DMS 273 treated with DMSO at 0.1 percent for 48 hours (cell line): Measurements from ENCODE around the gene PGA5.

Experiments
- DNase-seq: peaks from one replicate; lab custom pipeline; 2025; lab: John Stamatoyannopoulos, UW

The PGA5 gene

GRCh38 chr11:61267437-61267841, 26.5 kb downstream of the PGA5 start:
- DNase-seq = no peak

- no peak for DNase-seq
Observed at GRCh38 chr11:61268588-61269250, 27.7 kb downstream of the PGA5 start.

GRCh38 chr11:61270354-61271076, 29.5 kb downstream of the PGA5 start:
- DNase-seq = no peak

GRCh38 chr11:61272731-61273130, 31.8 kb downstream of the PGA5 start:
- DNase-seq = no peak

- no peak for DNase-seq
Observed at GRCh38 chr11:61273178-61274078, 32.5 kb downstream of the PGA5 start.

GRCh38 chr11:61274084-61274483, 33.1 kb downstream of the PGA5 start:
- no peak for DNase-seq

GRCh38 chr11:61275191-61275590, 34.2 kb downstream of the PGA5 start:
- no peak for DNase-seq

- no peak for DNase-seq
Observed at GRCh38 chr11:61277186-61278000, 36.4 kb downstream of the PGA5 start.

GRCh38 chr11:61278001-61278470, 37.1 kb downstream of the PGA5 start:
- DNase-seq = no peak

GRCh38 chr11:61279934-61280659, 39.1 kb downstream of the PGA5 start:
- DNase-seq = no peak

- no peak for DNase-seq
Observed at GRCh38 chr11:61280883-61281580, 40.1 kb downstream of the PGA5 start.

- DNase-seq = no peak
Observed at GRCh38 chr11:61281581-61282250, 40.7 kb downstream of the PGA5 start.

- DNase-seq = no peak
Observed at GRCh38 chr11:61283613-61284012, 42.6 kb downstream of the PGA5 start.

GRCh38 chr11:61287338-61287977, 46.5 kb downstream of the PGA5 start:
- no peak for DNase-seq

GRCh38 chr11:61290905-61291690, 50.1 kb downstream of the PGA5 start:
- no peak for DNase-seq

GRCh38 chr11:61292356-61292755, 51.4 kb downstream of the PGA5 start:
- DNase-seq = no peak

- peak; percentile 12 for DNase-seq
Observed at GRCh38 chr11:61293867-61294716, 53.1 kb downstream of the PGA5 start.
